CD14-positive monocyte (primary cell): ENCODE results near the gene C2CD2. TPM values are rescaled to one million over a fixed set of nuclear protein-coding genes. Genes with fewer than 3 reads are reported as not detected.

Experiments
- DNase-seq, 3 donors: peaks; one replicate each; pipeline ENCODE4 v3.0.0-alpha.2; 2011 to 2022
- H2AFZ ChIP-seq: 2 replicates; pipeline ENCODE4 v1.6.0; 2012; ENCODE audit warnings: mild to moderate bottlenecking, low read depth, low read length, inconsistent platforms; ENCODE audit not compliant: insufficient read depth, poor library complexity, severe bottlenecking
- H3K27ac ChIP-seq, 2 donors: 1 replicate in 1 of 2; 2 replicates in 1 of 2; pipeline ENCODE4 v1.5.1; 2012 to 2013; ENCODE audit warnings: low read length in 2 of 2, control low read depth in 1 of 2, inconsistent platforms in 1 of 2, low read depth in 1 of 2, mild to moderate bottlenecking in 1 of 2
- H3K27me3 ChIP-seq, 2 donors: one replicate each; pipeline versions ENCODE4 v1.6.0 to v1.6.1; 2011 to 2013; ENCODE audit warnings: low read length in 2 of 2; ENCODE audit not compliant: control insufficient read depth in 2 of 2, insufficient read depth in 2 of 2
- H3K36me3 ChIP-seq, 2 donors: replicated peaks in 1 of 2; 1 replicate in 1 of 2; 2 replicates in 1 of 2; pipeline versions ENCODE4 v1.5.1 to v1.6.1; 2012 to 2013; ENCODE audit warnings: low read length in 2 of 2, control low read depth in 1 of 2, inconsistent platforms in 1 of 2, mild to moderate bottlenecking in 1 of 2; ENCODE audit not compliant: insufficient read depth in 2 of 2, control insufficient read depth in 1 of 2
- H3K4me1 ChIP-seq, 2 donors: 1 replicate in 1 of 2; 2 replicates in 1 of 2; pipeline versions ENCODE4 v1.5.1 to v1.6.1; 2012 to 2013; ENCODE audit warnings: low read length in 2 of 2, control low read depth in 1 of 2, inconsistent platforms in 1 of 2, mild to moderate bottlenecking in 1 of 2, moderate library complexity in 1 of 2; ENCODE audit not compliant: insufficient read depth in 2 of 2, control insufficient read depth in 1 of 2
- H3K4me2 ChIP-seq: replicated peaks from 2 replicates; pipeline ENCODE3; 2012; ENCODE audit warnings: low read length, moderate library complexity, mild to moderate bottlenecking; ENCODE audit not compliant: poor library complexity, severe bottlenecking; ENCODE audit errors: extremely low read depth
- H3K4me3 ChIP-seq, 3 experiments: fragments of 200-600 bp in 1 of 3; sonication (generic) in 1 of 3; replicated peaks in 1 of 3; 1 replicate in 2 of 3; 2 replicates in 1 of 3; pipeline ENCODE4 v1.5.1; 2011 to 2013; ENCODE audit warnings: low read length in 3 of 3, mild to moderate bottlenecking in 3 of 3, control low read depth in 2 of 3, low read depth in 2 of 3, inconsistent platforms in 1 of 3, moderate library complexity in 1 of 3
- H3K79me2 ChIP-seq: 2 replicates; pipeline ENCODE4 v1.6.0; 2012; ENCODE audit warnings: mild to moderate bottlenecking, control low read depth, inconsistent platforms, low read length, moderate library complexity; ENCODE audit not compliant: insufficient read depth
- H3K9ac ChIP-seq: 2 replicates; pipeline ENCODE4 v1.6.0; 2017; ENCODE audit warnings: low read length, mild to moderate bottlenecking; ENCODE audit not compliant: insufficient read depth, poor library complexity, severe bottlenecking
- H3K9me3 ChIP-seq, 2 donors: replicated peaks in 1 of 2; 1 replicate in 1 of 2; 2 replicates in 1 of 2; pipeline versions ENCODE4 v1.5.1 to v1.6.1; 2012 to 2013; ENCODE audit warnings: low read length in 2 of 2, control low read depth in 1 of 2; ENCODE audit not compliant: control insufficient read depth in 1 of 2, insufficient read depth in 1 of 2
- H4K20me1 ChIP-seq: 2 replicates; pipeline ENCODE4 v1.6.0; 2012; ENCODE audit warnings: mild to moderate bottlenecking, low read length, control low read depth, moderate library complexity; ENCODE audit not compliant: insufficient read depth
- H3K27ac Mint-ChIP-seq, 7 donors: one replicate each; pipeline ENCODE4 v1.8.0; 2020; ENCODE audit warnings: mild to moderate bottlenecking in 7 of 7, mixed read lengths in 7 of 7, moderate library complexity in 6 of 7, inconsistent platforms in 2 of 7
- H3K27me3 Mint-ChIP-seq, 3 donors: one replicate each; pipeline ENCODE4 v1.8.0; 2021 to 2022; ENCODE audit warnings: low read depth in 3 of 3, mild to moderate bottlenecking in 3 of 3, mixed read lengths in 3 of 3, moderate library complexity in 3 of 3, inconsistent platforms in 1 of 3
- H3K36me3 Mint-ChIP-seq, 2 donors: one replicate each; pipeline ENCODE4 v1.8.0; 2020; ENCODE audit warnings: mixed read lengths in 2 of 2, inconsistent platforms in 1 of 2, mild to moderate bottlenecking in 1 of 2
- H3K4me1 Mint-ChIP-seq: one replicate; pipeline ENCODE4 v1.8.0; 2020; ENCODE audit warnings: mild to moderate bottlenecking, mixed read lengths
- H3K4me3 Mint-ChIP-seq, 2 donors: one replicate each; pipeline ENCODE4 v1.8.0; 2020; ENCODE audit warnings: mild to moderate bottlenecking in 2 of 2, mixed read lengths in 2 of 2, moderate library complexity in 1 of 2
- H3K9me3 Mint-ChIP-seq, 7 donors: one replicate each; pipeline ENCODE4 v1.8.0; 2020 to 2022; ENCODE audit warnings: mixed read lengths in 7 of 7, mild to moderate bottlenecking in 6 of 7, moderate library complexity in 6 of 7, inconsistent platforms in 2 of 7
- CTCF ChIP-seq: fragments of 200-600 bp; IDR thresholded peaks from one replicate; pipeline ENCODE4 v1.8.0; 2022; ENCODE audit warnings: antibody characterized with exemption, mild to moderate bottlenecking
- WGBS: methylation state at CpG from one replicate; pipeline ENCODE4 v1.1.5; 2013; ENCODE audit warnings: missing lambda C conversion rate; ENCODE audit not compliant: insufficient coverage; 5-methylcytosine and 5-hydroxymethylcytosine counted together
- intact Hi-C, 2 donors: fragments of 100-400 bp; cut with micrococcal nuclease; formaldehyde crosslinking; loops; one replicate each; pipeline versions ENCODE4 v1.15.0 to v1.15.1; 2023
- polyA plus RNA-seq, 3 donors: library from polyadenylated mRNA; depleted of rRNA in 1 of 3; unstranded in 2 of 3; stranded (reverse) in 1 of 3; fragments of 300-500 nt in 2 of 3; fragments of >200 nt in 1 of 3; fragmentation: Illumina TruSeq in 2 of 3; gene quantifications; 1 replicate in 2 of 3; 2 replicates in 1 of 3; pipeline ENCODE4 v1.2.3, GENCODE V29; 2012 to 2021

C2CD2 gene
- polyA plus RNA-seq, 3 donors = 1.4 to 17.0 (median 3.8) TPM

- no peak overlapping the region for H3K27ac ChIP-seq
- H3K4me3 ChIP-seq = no peak overlapping the region
- no peak for DNase-seq
- Mint-ChIP-seq H3K9me3 (peaks cover 0 to 3% (median 0%) of the 10 kb centered on the region in 7 donors), H3K27ac (no peak overlapping the region), H3K36me3 (peaks cover 8 to 15% of the 10 kb centered on the region in 2 donors), H3K4me3 (no peak overlapping the region), H3K27me3 (peaks cover 0 to 6% (median 0%) of the 10 kb centered on the region in 3 donors), H3K4me1 (no peaks in the 10 kb centered on the region)
- H3K4me1 ChIP-seq = no peaks in the 10 kb centered on the region
- H3K9me3 ChIP-seq = no peaks in the 10 kb centered on the region
- H3K9ac ChIP-seq = no peak overlapping the region
- intact Hi-C loops = no loop called here
- no peak overlapping the region for H3K4me2 ChIP-seq
- H3K79me2 ChIP-seq = peaks cover 6% of the 10 kb centered on the region
- no CpG with 5 or more reads among the region's 3 CpGs for WGBS
- peaks cover 0 to 6% of the 10 kb centered on the region in 2 donors for H3K36me3 ChIP-seq
- no peaks in the 10 kb centered on the region for H4K20me1 ChIP-seq
- TF ChIP-seq CTCF = no peak
- no peaks in the 10 kb centered on the region for H3K27me3 ChIP-seq
- H2AFZ ChIP-seq = no peak overlapping the region
These were observed 13.4 kb downstream of the C2CD2 start for GRCh38 chr21:41940431-41940830.

GRCh38 chr21:41939391-41939790 is 14.4 kb downstream of the C2CD2 start:
- Mint-ChIP-seq H3K36me3 (peaks cover 10 to 15% of the 10 kb centered on the region in 2 donors), H3K27ac (peak overlapping the region in 1 of 7 donors; percentile 56), H3K4me1 (no peaks in the 10 kb centered on the region), H3K4me3 (no peak overlapping the region), H3K9me3 (peaks cover 0 to 3% (median 0%) of the 10 kb centered on the region in 7 donors), H3K27me3 (peaks cover 0 to 4% (median 0%) of the 10 kb centered on the region in 3 donors)
- Histone ChIP-seq H3K9ac (no peak overlapping the region), H3K4me3 (no peak overlapping the region), H3K79me2 (peaks cover 6% of the 10 kb centered on the region), H3K27ac (no peak overlapping the region), H3K4me2 (no peak overlapping the region), H3K9me3 (no peaks in the 10 kb centered on the region), H4K20me1 (no peaks in the 10 kb centered on the region), H2AFZ (no peak overlapping the region), H3K27me3 (no peaks in the 10 kb centered on the region), H3K4me1 (no peaks in the 10 kb centered on the region), H3K36me3 (peaks cover 0 to 6% of the 10 kb centered on the region in 2 donors)
- intact Hi-C loops = loop anchor here in 1 of 2 donors (10.0 kb wide), 1 partner anchor 65 kb away; no protein-coding TSS in a partner anchor
- DNase-seq = no peak
- TF ChIP-seq CTCF = no peak
- WGBS = 94% methylated on average over 7 of the region's 8 CpGs
